ENCODE measurements around the gene ZNF516.

Gene ZNF516

DNA sequence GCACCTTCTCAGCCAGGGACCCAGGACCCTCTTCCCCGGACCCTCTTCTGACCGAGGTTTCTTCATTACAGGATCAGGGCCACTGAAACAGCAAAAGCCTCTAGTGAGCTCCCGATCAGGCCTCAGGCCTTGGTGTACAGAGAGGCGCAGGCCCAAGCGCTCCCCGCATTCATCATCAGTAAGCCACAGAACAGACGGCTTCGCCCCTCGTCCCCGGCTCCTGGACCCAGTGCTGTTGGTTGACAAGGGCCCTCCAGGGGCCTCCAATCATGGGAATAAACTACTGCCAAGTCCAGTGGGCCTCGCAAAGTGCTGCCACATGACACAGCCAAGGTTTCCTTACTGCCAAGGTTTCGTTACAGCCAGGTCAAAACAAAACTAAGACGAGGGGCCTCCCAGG, 111.4 kb downstream of the ZNF516 start:
- Histone ChIP-seq H3K9me3 (ENCODE audit: control insufficient read depth, insufficient read depth, low read depth, low read length) (no peaks in the 10 kb centered on the region), H3K4me1 (ENCODE audit: control insufficient read depth, insufficient read depth, low read length) (no peaks in the 10 kb centered on the region), H3K4me3 (ENCODE audit: low read depth, low read length) (no peak overlapping the region), H3K36me3 (ENCODE audit: control insufficient read depth in 2 of 2, insufficient read depth in 1 of 2, low read length in 2 of 2) (peaks cover 0 to 15% of the 10 kb centered on the region in 2 experiments; a peak in 1 of 3 replicates), H3K27ac (ENCODE audit: extremely low read depth, low read depth, low read length) (no peak overlapping the region)
- ChIA-PET CTCF (interaction anchor here (0.7 kb wide), 1 partner anchor 16 kb away, joined by 7 read pairs; no protein-coding TSS in a partner anchor), POLR2A (no interaction called here)
- TF ChIP-seq PRDM1 (tag by site-specific recombination; IDR thresholded peaks at IDR 0.05) (no peak), ZNF23 (tag by site-specific recombination; IDR thresholded peaks at IDR 0.05; ENCODE audit: borderline replicate concordance) (no peak), ZFP69B (tag by site-specific recombination; IDR thresholded peaks at IDR 0.05) (no peak), ZNF202 (tag by site-specific recombination; IDR thresholded peaks at IDR 0.05; ENCODE audit: borderline replicate concordance) (no peak), BCL11B (tag by site-specific recombination; IDR thresholded peaks at IDR 0.05; ENCODE audit: low read depth) (no peak), ZNF366 (tag by site-specific recombination; conservative IDR thresholded peaks at IDR 0.05) (no peak), ZNF548 (tag by site-specific recombination; IDR thresholded peaks at IDR 0.05) (no peak), ZNF433 (tag by site-specific recombination; IDR thresholded peaks at IDR 0.05; ENCODE audit: low read depth) (no peak)
- TF ChIP-seq, protein P1, sequence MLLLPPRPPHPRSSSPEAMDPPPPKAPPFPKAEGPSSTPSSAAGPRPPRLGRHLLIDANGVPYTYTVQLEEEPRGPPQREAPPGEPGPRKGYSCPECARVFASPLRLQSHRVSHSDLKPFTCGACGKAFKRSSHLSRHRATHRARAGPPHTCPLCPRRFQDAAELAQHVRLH (tag by site-specific recombination; IDR thresholded peaks at IDR 0.05), result no peak
- TF ChIP-seq, protein P2, sequence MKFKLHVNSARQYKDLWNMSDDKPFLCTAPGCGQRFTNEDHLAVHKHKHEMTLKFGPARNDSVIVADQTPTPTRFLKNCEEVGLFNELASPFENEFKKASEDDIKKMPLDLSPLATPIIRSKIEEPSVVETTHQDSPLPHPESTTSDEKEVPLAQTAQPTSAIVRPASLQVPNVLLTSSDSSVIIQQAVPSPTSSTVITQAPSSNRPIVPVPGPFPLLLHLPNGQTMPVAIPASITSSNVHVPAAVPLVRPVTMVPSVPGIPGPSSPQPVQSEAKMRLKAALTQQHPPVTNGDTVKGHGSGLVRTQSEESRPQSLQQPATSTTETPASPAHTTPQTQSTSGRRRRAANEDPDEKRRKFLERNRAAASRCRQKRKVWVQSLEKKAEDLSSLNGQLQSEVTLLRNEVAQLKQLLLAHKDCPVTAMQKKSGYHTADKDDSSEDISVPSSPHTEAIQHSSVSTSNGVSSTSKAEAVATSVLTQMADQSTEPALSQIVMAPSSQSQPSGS (tag by site-specific recombination; IDR thresholded peaks at IDR 0.05; ENCODE audit: low read depth), result no peak
- TF ChIP-seq, protein P3, sequence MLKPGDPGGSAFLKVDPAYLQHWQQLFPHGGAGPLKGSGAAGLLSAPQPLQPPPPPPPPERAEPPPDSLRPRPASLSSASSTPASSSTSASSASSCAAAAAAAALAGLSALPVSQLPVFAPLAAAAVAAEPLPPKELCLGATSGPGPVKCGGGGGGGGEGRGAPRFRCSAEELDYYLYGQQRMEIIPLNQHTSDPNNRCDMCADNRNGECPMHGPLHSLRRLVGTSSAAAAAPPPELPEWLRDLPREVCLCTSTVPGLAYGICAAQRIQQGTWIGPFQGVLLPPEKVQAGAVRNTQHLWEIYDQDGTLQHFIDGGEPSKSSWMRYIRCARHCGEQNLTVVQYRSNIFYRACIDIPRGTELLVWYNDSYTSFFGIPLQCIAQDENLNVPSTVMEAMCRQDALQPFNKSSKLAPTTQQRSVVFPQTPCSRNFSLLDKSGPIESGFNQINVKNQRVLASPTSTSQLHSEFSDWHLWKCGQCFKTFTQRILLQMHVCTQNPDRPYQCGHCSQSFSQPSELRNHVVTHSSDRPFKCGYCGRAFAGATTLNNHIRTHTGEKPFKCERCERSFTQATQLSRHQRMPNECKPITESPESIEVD (tag by site-specific recombination; IDR thresholded peaks at IDR 0.05), result no peak
- TF ChIP-seq, protein P4, sequence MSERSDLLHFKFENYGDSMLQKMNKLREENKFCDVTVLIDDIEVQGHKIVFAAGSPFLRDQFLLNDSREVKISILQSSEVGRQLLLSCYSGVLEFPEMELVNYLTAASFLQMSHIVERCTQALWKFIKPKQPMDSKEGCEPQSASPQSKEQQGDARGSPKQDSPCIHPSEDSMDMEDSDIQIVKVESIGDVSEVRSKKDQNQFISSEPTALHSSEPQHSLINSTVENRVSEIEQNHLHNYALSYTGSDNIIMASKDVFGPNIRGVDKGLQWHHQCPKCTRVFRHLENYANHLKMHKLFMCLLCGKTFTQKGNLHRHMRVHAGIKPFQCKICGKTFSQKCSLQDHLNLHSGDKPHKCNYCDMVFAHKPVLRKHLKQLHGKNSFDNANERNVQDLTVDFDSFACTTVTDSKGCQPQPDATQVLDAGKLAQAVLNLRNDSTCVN (tag by site-specific recombination; optimal IDR thresholded peaks at IDR 0.05), result no peak
- TF ChIP-seq, protein P5, sequence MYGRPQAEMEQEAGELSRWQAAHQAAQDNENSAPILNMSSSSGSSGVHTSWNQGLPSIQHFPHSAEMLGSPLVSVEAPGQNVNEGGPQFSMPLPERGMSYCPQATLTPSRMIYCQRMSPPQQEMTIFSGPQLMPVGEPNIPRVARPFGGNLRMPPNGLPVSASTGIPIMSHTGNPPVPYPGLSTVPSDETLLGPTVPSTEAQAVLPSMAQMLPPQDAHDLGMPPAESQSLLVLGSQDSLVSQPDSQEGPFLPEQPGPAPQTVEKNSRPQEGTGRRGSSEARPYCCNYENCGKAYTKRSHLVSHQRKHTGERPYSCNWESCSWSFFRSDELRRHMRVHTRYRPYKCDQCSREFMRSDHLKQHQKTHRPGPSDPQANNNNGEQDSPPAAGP (tag by site-specific recombination; IDR thresholded peaks at IDR 0.05), result no peak
- TF ChIP-seq, protein P6, sequence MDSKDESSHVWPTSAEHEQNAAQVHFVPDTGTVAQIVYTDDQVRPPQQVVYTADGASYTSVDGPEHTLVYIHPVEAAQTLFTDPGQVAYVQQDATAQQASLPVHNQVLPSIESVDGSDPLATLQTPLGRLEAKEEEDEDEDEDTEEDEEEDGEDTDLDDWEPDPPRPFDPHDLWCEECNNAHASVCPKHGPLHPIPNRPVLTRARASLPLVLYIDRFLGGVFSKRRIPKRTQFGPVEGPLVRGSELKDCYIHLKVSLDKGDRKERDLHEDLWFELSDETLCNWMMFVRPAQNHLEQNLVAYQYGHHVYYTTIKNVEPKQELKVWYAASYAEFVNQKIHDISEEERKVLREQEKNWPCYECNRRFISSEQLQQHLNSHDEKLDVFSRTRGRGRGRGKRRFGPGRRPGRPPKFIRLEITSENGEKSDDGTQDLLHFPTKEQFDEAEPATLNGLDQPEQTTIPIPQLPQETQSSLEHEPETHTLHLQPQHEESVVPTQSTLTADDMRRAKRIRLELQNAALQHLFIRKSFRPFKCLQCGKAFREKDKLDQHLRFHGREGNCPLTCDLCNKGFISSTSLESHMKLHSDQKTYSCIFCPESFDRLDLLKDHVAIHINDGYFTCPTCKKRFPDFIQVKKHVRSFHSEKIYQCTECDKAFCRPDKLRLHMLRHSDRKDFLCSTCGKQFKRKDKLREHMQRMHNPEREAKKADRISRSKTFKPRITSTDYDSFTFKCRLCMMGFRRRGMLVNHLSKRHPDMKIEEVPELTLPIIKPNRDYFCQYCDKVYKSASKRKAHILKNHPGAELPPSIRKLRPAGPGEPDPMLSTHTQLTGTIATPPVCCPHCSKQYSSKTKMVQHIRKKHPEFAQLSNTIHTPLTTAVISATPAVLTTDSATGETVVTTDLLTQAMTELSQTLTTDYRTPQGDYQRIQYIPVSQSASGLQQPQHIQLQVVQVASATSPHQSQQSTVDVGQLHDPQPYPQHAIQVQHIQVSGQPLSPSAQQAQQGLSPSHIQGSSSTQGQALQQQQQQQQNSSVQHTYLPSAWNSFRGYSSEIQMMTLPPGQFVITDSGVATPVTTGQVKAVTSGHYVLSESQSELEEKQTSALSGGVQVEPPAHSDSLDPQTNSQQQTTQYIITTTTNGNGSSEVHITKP (tag by site-specific recombination; IDR thresholded peaks at IDR 0.05), result no peak

DNA sequence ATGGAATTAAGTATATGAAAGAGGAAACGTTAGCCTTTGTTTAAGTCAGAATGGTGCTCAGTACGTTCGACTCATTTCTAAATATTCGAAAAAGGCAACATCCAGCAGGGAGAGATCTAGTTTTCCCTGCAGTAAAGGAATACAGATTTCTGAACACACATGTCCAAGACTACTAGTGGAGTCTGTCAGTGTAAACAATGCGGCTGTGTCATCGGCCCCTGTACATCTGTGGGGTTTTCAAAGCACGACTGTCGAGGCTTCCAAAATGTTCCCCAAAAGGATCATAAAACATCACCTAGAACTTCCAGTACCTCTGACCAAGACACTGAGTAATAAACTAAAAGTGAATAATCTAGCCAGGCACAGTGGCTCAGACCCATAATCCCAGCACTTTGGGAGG, 112.8 kb downstream of the ZNF516 start:
- peaks cover 0 to 21% of the 10 kb centered on the region in 2 experiments; a peak in 2 of 3 replicates for H3K36me3 ChIP-seq (ENCODE audit: control insufficient read depth in 2 of 2, insufficient read depth in 1 of 2, low read length in 2 of 2)
- H3K4me1 ChIP-seq (ENCODE audit: control insufficient read depth, insufficient read depth, low read length), result no peaks in the 10 kb centered on the region
- no peak overlapping the region for H3K4me3 ChIP-seq (ENCODE audit: low read depth, low read length)
- POLR2A ChIA-PET, result no interaction called here
- TF ChIP-seq ZNF501 (tag by site-specific recombination; IDR thresholded peaks at IDR 0.05) (no peak), ZNF624 (tag by site-specific recombination; IDR thresholded peaks at IDR 0.05) (no peak), ZNF521 (tag by site-specific recombination; IDR thresholded peaks at IDR 0.05) (no peak), ZNF785 (tag by site-specific recombination; IDR thresholded peaks at IDR 0.05) (no peak)
- TF ChIP-seq, protein P7, sequence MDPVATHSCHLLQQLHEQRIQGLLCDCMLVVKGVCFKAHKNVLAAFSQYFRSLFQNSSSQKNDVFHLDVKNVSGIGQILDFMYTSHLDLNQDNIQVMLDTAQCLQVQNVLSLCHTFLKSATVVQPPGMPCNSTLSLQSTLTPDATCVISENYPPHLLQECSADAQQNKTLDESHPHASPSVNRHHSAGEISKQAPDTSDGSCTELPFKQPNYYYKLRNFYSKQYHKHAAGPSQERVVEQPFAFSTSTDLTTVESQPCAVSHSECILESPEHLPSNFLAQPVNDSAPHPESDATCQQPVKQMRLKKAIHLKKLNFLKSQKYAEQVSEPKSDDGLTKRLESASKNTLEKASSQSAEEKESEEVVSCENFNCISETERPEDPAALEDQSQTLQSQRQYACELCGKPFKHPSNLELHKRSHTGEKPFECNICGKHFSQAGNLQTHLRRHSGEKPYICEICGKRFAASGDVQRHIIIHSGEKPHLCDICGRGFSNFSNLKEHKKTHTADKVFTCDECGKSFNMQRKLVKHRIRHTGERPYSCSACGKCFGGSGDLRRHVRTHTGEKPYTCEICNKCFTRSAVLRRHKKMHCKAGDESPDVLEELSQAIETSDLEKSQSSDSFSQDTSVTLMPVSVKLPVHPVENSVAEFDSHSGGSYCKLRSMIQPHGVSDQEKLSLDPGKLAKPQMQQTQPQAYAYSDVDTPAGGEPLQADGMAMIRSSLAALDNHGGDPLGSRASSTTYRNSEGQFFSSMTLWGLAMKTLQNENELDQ (tag by site-specific recombination; IDR thresholded peaks at IDR 0.05; ENCODE audit: low read depth), result no peak
- H3K27ac ChIP-seq (ENCODE audit: extremely low read depth, low read depth, low read length), result no peak overlapping the region
- no peaks in the 10 kb centered on the region for H3K9me3 ChIP-seq (ENCODE audit: control insufficient read depth, insufficient read depth, low read depth, low read length)
- CTCF ChIA-PET, result interaction anchor here (0.7 kb wide), 1 partner anchor 105 kb away, joined by 3 read pairs; no protein-coding TSS in a partner anchor

Measured in HEK293 (cell line).